Calu3 (cell line): ENCODE measurements around the gene TCF12. TPM values are rescaled to one million over a fixed set of nuclear protein-coding genes. Genes with fewer than 3 reads are reported as not detected.
A peak's percentile ranks its signal among the peaks of the same experiment; 100 is the strongest.

ENCODE experiments used
- BruUV-seq: library from RNA; stranded (reverse); fragments of 400-500 nt; replicated peaks from 2 replicates; lab custom pipeline; 2021; lab: Mats Ljungman, UMichigan
- CTCF ChIA-PET: fragments of 300-600 bp; sonication (Branson Sonifier 250); formaldehyde crosslinking; loops from one replicate; lab custom pipeline; 2022; ENCODE audit warnings: antibody characterized with exemption; lab: Charles Lee
- DNase-seq: peaks from one replicate; pipeline ENCODE4 v3.0.0; 2022
- H3K27ac Mint-ChIP-seq: one replicate; pipeline ENCODE4 v1.8.0; 2022; ENCODE audit warnings: mixed read lengths; ENCODE audit not compliant: unreplicated experiment
- H3K27me3 Mint-ChIP-seq: one replicate; pipeline ENCODE4 v1.8.0; 2022; ENCODE audit warnings: mixed read lengths; ENCODE audit not compliant: unreplicated experiment
- H3K36me3 Mint-ChIP-seq: one replicate; pipeline ENCODE4 v1.8.0; 2022; ENCODE audit warnings: mild to moderate bottlenecking, moderate library complexity, mixed read lengths; ENCODE audit not compliant: insufficient read depth, unreplicated experiment
- H3K4me1 Mint-ChIP-seq: one replicate; pipeline ENCODE4 v1.8.0; 2022; ENCODE audit warnings: mild to moderate bottlenecking, low read depth, mixed read lengths; ENCODE audit not compliant: unreplicated experiment
- H3K4me3 Mint-ChIP-seq: one replicate; pipeline ENCODE4 v1.8.0; 2022; ENCODE audit warnings: mild to moderate bottlenecking, low read depth, moderate library complexity, mixed read lengths; ENCODE audit not compliant: unreplicated experiment
- H3K9me3 Mint-ChIP-seq: one replicate; pipeline ENCODE4 v1.8.0; 2022; ENCODE audit warnings: low read depth, mixed read lengths; ENCODE audit not compliant: unreplicated experiment
- intact Hi-C: fragments of 100-400 bp; cut with micrococcal nuclease; formaldehyde crosslinking; loops from one replicate; pipeline ENCODE4 v1.10.0; 2022; ENCODE audit not compliant: unreplicated experiment
- total RNA-seq: library from RNA; stranded (reverse); gene quantifications from 2 replicates; pipeline ENCODE4 v1.2.3, GENCODE V29; 2022
- TF ChIP-seq, protein P1 (sequence below): fragments of 200-600 bp; IDR thresholded peaks from one replicate; pipeline ENCODE4 v1.8.0; 2022; ENCODE audit warnings: antibody characterized with exemption; ENCODE audit not compliant: unreplicated experiment

The TCF12 gene
- total RNA-seq, 1 experiment from 2014 or later = 127 TPM

DNA sequence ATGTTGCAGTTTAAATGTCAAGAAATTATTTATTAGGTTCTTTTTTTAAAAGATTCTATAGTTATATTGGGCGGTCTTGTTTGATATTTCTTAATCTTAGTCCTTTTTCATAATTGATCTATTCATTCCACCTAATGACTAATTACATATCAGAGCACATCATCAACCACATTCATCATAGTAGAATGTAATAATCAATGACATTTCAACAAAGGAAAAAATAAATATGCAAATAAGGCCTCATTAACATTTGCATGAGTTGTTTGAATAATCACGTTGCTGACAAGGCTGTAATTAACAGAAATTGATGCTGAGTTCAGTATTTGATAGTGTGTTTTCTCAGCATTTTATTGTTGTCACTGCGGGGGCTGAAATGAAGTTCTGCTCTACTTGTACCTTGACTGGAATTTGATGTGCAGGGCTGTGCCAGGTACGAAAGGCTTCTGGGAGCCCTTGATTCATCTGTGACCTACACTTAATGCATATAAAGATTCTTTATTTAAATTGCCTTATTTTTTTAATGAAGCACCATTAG lies 215.7 kb downstream of the TCF12 start:
- CTCF ChIA-PET = no interaction called here
- no peaks in the 10 kb centered on the region for H3K9me3 Mint-ChIP-seq
- no TSS peak for BruUV-seq
- H3K36me3 Mint-ChIP-seq = no peaks in the 10 kb centered on the region
- DNase-seq = no peak
- H3K4me3 Mint-ChIP-seq = no peak overlapping the region
- TF ChIP-seq, protein P1, sequence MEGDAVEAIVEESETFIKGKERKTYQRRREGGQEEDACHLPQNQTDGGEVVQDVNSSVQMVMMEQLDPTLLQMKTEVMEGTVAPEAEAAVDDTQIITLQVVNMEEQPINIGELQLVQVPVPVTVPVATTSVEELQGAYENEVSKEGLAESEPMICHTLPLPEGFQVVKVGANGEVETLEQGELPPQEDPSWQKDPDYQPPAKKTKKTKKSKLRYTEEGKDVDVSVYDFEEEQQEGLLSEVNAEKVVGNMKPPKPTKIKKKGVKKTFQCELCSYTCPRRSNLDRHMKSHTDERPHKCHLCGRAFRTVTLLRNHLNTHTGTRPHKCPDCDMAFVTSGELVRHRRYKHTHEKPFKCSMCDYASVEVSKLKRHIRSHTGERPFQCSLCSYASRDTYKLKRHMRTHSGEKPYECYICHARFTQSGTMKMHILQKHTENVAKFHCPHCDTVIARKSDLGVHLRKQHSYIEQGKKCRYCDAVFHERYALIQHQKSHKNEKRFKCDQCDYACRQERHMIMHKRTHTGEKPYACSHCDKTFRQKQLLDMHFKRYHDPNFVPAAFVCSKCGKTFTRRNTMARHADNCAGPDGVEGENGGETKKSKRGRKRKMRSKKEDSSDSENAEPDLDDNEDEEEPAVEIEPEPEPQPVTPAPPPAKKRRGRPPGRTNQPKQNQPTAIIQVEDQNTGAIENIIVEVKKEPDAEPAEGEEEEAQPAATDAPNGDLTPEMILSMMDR = no peak
- H3K27ac Mint-ChIP-seq = no peak overlapping the region
- H3K4me1 Mint-ChIP-seq = peaks cover 10% of the 10 kb centered on the region
- no peaks in the 10 kb centered on the region for H3K27me3 Mint-ChIP-seq
- intact Hi-C loops = loop anchor here (10.0 kb wide), 1 partner anchor 309 kb away; no protein-coding TSS in a partner anchor

DNA sequence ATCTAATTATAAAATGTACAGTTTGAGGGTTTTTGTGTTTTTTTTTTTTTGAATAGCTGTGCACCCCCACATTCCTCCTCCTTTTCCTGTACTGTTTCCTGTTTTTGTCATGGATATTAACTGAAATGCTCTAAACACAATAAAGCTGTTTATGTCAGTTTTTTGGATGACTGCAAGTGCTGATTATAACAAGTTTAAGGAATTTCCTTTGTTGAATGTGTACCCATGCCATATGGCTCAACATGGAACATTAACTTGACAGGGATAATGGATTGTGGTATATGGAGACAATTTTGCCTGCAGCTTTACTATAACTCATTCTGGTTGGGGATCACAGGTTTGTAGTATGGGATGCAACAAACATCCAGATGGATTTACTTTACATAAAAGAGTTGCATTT lies 216.4 kb downstream of the TCF12 start:
- no TSS peak for BruUV-seq
- no peak for DNase-seq
- Mint-ChIP-seq H3K27me3 (no peaks in the 10 kb centered on the region), H3K27ac (peak overlapping the region; percentile 47), H3K4me3 (no peak overlapping the region), H3K36me3 (no peaks in the 10 kb centered on the region), H3K4me1 (peaks cover 10% of the 10 kb centered on the region), H3K9me3 (no peaks in the 10 kb centered on the region)
- CTCF ChIA-PET = interaction anchor here (0.6 kb wide), 2 partner anchors 8 to 140 kb away, joined by 3 to 5 read pairs; no protein-coding TSS in a partner anchor
- intact Hi-C loops = loop anchor here (5.0 to 10.0 kb wide), 3 partner anchors 118 to 638 kb away; no protein-coding TSS in a partner anchor
- TF ChIP-seq, protein P1 = no peak

DNA sequence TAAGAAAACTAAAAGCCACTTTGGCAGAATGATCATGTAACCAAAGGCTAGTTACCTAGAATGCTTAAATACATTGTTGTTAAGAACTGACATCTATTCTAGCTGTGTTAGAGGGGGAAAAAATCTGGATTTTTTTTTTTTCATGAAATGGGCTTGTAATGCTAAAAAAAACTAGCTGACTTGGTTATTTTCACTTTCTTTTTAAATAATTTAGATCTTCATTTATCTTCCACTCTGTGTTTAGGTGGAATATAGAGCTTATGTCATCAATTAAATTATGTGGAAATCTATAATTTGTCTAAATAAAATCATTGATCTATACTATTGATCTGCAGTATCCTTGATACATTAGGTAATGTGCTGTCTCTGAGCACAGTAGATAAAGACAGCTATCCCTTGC lies 217.4 kb downstream of the TCF12 start:
- CTCF ChIA-PET = interaction anchor here (0.6 to 0.8 kb wide), 2 partner anchors 40 to 81 kb away, joined by 3 to 6 read pairs; no protein-coding TSS in a partner anchor
- Mint-ChIP-seq H3K4me3 (no peak overlapping the region), H3K27me3 (no peaks in the 10 kb centered on the region), H3K36me3 (no peaks in the 10 kb centered on the region), H3K9me3 (no peaks in the 10 kb centered on the region), H3K4me1 (peaks cover 10% of the 10 kb centered on the region), H3K27ac (no peak overlapping the region)
- no peak for DNase-seq
- TF ChIP-seq, protein P1 = no peak
- no TSS peak for BruUV-seq
- intact Hi-C loops = loop anchor here (5.0 to 10.0 kb wide), 3 partner anchors 118 to 638 kb away; no protein-coding TSS in a partner anchor

DNA sequence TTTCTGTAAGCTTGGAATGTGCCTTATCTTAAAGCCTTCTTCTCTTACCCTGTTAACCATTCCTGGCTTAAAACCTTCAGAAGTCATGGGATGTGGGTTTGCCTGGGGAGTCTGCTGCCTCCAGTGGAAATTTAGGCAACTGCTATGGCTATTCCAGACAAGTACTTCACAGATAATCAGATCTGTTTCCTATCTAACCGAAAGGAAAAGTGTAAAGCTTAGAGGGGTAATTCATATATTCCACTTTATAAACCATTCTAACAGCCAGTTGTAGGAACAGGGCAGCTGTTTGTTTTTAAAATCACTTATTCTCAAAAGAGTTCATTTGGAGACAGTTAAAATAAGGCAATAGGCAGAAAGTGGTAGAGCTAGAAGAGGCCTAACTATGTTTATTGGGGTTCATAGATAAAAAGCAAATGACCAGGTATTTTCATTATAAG lies 219.9 kb downstream of the TCF12 start:
- H3K27ac Mint-ChIP-seq = no peak overlapping the region
- no peaks in the 10 kb centered on the region for H3K9me3 Mint-ChIP-seq
- no TSS peak for BruUV-seq
- H3K4me1 Mint-ChIP-seq = peaks cover 5% of the 10 kb centered on the region
- TF ChIP-seq, protein P1 = peak; percentile 79
- H3K4me3 Mint-ChIP-seq = no peak overlapping the region
- no peaks in the 10 kb centered on the region for H3K27me3 Mint-ChIP-seq
- CTCF ChIA-PET = interaction anchor here (0.6 to 1.3 kb wide), 8 partner anchors 13 to 317 kb away, joined by 3 to 4 read pairs (median 4); no protein-coding TSS in a partner anchor
- no peaks in the 10 kb centered on the region for H3K36me3 Mint-ChIP-seq
- intact Hi-C loops = loop anchor here (1.0 to 10.0 kb wide), 4 partner anchors 121 to 641 kb away; no protein-coding TSS in a partner anchor
- peak; percentile 59 for DNase-seq
